GM21825 (cell line): Measurements from ENCODE around the gene KIF2C.
A peak's percentile ranks its signal among the peaks of the same experiment; 100 is the strongest.
"Not testable (repeated sequence)": the region's sequence is repeated elsewhere in the genome, so short reads cannot be mapped to it uniquely, and the experiment has no call there.

Experiments used
- ATAC-seq: cut with Tn5 transposase; IDR thresholded peaks from one replicate; pipeline ENCODE4 v1.9.1; 2021; ENCODE audit warnings: mild to moderate bottlenecking, moderate library complexity; ENCODE audit not compliant: unreplicated experiment

The KIF2C gene

GRCh38 chr1:44739307-44740178 is at the start of gene KIF2C:
KIF2C (plus strand) TSS chr1:44739837; CDS start chr1:44739933, 96 bp downstream.
- peak; percentile 97 for ATAC-seq

GRCh38 chr1:44693159-44693558 is 46.5 kb upstream of the KIF2C start:
- no peak for ATAC-seq

- no peak for ATAC-seq
These were observed 45.7 kb upstream of the KIF2C start for GRCh38 chr1:44693900-44694299.

- ATAC-seq: peak; percentile 57
These were observed 44.7 kb upstream of the KIF2C start for GRCh38 chr1:44694863-44695478.

GRCh38 chr1:44695671-44696070 is 44.0 kb upstream of the KIF2C start:
- ATAC-seq: no peak

GRCh38 chr1:44696101-44696500 is 43.5 kb upstream of the KIF2C start:
- ATAC-seq: no peak

- no peak for ATAC-seq
These were observed 42.8 kb upstream of the KIF2C start for GRCh38 chr1:44696789-44697345.

- no peak for ATAC-seq
These were observed 41.5 kb upstream of the KIF2C start for GRCh38 chr1:44698138-44698537.

- ATAC-seq: not testable (repeated sequence)
These were observed 40.3 kb upstream of the KIF2C start for GRCh38 chr1:44699375-44699774.

GRCh38 chr1:44700573-44700972 is 39.1 kb upstream of the KIF2C start:
- no peak for ATAC-seq

GRCh38 chr1:44701141-44701573 is 38.5 kb upstream of the KIF2C start:
- no peak for ATAC-seq

- ATAC-seq: no peak
These were observed 34.2 kb upstream of the KIF2C start for GRCh38 chr1:44705470-44705869.

- no peak for ATAC-seq
These were observed 33.7 kb upstream of the KIF2C start for GRCh38 chr1:44705938-44706337.

GRCh38 chr1:44707112-44707881 is 32.3 kb upstream of the KIF2C start:
- no peak for ATAC-seq

- ATAC-seq: no peak
These were observed 31.4 kb upstream of the KIF2C start for GRCh38 chr1:44707959-44708831.

- no peak for ATAC-seq
These were observed 26.3 kb upstream of the KIF2C start for GRCh38 chr1:44713321-44713781.

- ATAC-seq: no peak
These were observed 25.1 kb upstream of the KIF2C start for GRCh38 chr1:44714532-44714931.

GRCh38 chr1:44714944-44715571 is 24.6 kb upstream of the KIF2C start:
- ATAC-seq: no peak

- ATAC-seq: no peak
These were observed 22.5 kb upstream of the KIF2C start for GRCh38 chr1:44717156-44717555.

- no peak for ATAC-seq
These were observed 22.0 kb upstream of the KIF2C start for GRCh38 chr1:44717653-44718052.
